Activated naive CD4-positive, alpha-beta T cell treated with anti-CD3 and anti-CD28 coated beads, Interleukin-2, amount 10 ng/mL, durations not matched to agents 7 days and 5 days (primary cell): Measurements from ENCODE around the gene DYSF.

Experiments
- CTCF ChIA-PET: fragments of 350-600 bp; sonication (Branson Sonifier 250); formaldehyde crosslinking; loops from one replicate; lab custom pipeline; 2021; ENCODE audit warnings: antibody characterized with exemption; lab: Charles Lee
- DNase-seq: peaks from one replicate; pipeline ENCODE4 v3.0.0-alpha.2; 2020
- H3K27ac Mint-ChIP-seq: one replicate; pipeline ENCODE4 v1.8.0; 2021; ENCODE audit warnings: mild to moderate bottlenecking, moderate library complexity, mixed read lengths
- H3K27me3 Mint-ChIP-seq: one replicate; pipeline ENCODE4 v1.8.0; 2021; ENCODE audit warnings: mild to moderate bottlenecking, mixed read lengths
- H3K36me3 Mint-ChIP-seq: one replicate; pipeline ENCODE4 v1.8.0; 2021; ENCODE audit warnings: mixed read lengths
- H3K4me1 Mint-ChIP-seq: one replicate; pipeline ENCODE4 v1.8.0; 2021; ENCODE audit warnings: mixed read lengths
- H3K4me3 Mint-ChIP-seq: one replicate; pipeline ENCODE4 v1.8.0; 2021; ENCODE audit warnings: mild to moderate bottlenecking, moderate library complexity, mixed read lengths
- H3K9me3 Mint-ChIP-seq: one replicate; pipeline ENCODE4 v1.8.0; 2021; ENCODE audit warnings: mixed read lengths

The DYSF gene

DNA sequence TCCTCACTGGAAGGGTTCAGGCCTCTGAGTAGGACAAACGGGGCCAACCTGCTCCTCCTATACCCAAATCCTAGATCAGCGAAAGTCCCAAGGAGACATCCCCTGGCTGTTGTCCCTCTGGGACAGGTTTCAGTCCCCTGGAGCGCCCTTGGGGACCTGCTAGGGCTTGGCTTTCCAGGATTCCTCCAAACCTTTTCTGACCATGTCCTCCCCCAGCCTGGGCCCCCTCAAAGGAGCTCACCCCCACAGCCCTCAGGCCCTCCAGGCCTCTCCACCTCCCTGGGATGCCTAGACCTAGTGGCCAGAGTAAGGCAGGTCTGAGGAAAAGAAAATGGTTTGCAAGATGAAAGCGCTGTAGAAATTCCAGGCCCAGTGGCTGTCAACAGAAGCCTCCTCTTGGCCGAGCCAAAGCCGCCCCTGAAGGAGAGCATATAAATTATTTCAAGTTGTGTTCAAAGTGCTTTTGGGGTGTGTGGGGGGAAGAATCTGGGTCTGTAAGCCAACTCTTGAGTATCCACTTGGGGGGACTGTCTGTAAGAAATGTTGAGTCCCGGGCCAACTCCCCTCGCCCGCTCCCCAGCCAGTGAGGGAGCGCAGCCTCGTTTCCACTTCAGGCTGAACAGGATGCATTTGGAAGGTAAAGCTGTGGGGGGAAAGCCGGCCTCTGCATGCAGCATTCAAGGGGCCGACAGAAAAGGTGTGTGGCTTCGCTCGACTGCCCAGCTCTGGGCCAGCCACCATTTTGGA, 158.6 kb downstream of the DYSF start:
- no peaks in the 10 kb centered on the region for H3K36me3 Mint-ChIP-seq
- H3K27me3 Mint-ChIP-seq, result peaks cover 16% of the 10 kb centered on the region
- no peak overlapping the region for H3K27ac Mint-ChIP-seq
- CTCF ChIA-PET, result no interaction called here
- no peak overlapping the region for H3K4me3 Mint-ChIP-seq
- H3K4me1 Mint-ChIP-seq, result no peaks in the 10 kb centered on the region
- DNase-seq, result peak; percentile 16
- H3K9me3 Mint-ChIP-seq, result no peaks in the 10 kb centered on the region

DNA sequence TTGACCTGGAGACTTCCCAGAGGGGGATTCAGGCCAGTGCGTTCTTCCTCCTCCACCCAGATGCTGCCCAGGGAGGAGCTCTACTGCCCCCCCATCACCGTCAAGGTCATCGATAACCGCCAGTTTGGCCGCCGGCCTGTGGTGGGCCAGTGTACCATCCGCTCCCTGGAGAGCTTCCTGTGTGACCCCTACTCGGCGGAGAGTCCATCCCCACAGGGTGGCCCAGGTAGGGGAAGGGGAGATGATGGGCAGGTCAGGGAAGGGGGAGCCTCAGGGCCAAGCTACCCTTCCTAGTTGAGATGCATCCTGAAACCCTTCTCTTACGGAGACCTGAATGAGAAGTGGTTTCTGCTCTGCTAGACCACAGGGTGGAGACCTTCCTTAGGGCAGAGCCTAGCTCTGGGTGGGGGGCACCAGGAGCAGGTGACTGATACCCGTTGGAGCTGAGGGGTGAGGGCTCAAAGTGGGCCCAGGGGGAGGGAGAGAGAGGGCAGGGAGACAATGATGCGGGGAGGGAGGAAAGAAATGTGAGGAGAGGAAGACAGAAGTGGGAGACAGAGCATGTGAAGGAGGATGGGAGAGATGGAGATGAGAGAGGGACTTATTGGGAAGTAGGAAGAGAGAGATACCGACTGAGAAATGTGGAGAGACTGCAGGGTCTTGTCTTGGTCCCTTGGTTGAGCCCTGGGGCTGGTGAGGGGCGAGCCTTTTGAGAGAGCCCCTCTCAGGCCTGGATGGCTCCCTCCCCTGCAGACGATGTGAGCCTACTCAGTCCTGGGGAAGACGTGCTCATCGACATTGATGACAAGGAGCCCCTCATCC, 159.4 kb downstream of the DYSF start:
- no peak overlapping the region for H3K27ac Mint-ChIP-seq
- no peaks in the 10 kb centered on the region for H3K4me1 Mint-ChIP-seq
- H3K27me3 Mint-ChIP-seq, result peaks cover 13% of the 10 kb centered on the region
- H3K4me3 Mint-ChIP-seq, result no peak overlapping the region
- CTCF ChIA-PET, result no interaction called here
- peak; percentile 13 for DNase-seq
- H3K9me3 Mint-ChIP-seq, result no peaks in the 10 kb centered on the region
- no peaks in the 10 kb centered on the region for H3K36me3 Mint-ChIP-seq

DNA sequence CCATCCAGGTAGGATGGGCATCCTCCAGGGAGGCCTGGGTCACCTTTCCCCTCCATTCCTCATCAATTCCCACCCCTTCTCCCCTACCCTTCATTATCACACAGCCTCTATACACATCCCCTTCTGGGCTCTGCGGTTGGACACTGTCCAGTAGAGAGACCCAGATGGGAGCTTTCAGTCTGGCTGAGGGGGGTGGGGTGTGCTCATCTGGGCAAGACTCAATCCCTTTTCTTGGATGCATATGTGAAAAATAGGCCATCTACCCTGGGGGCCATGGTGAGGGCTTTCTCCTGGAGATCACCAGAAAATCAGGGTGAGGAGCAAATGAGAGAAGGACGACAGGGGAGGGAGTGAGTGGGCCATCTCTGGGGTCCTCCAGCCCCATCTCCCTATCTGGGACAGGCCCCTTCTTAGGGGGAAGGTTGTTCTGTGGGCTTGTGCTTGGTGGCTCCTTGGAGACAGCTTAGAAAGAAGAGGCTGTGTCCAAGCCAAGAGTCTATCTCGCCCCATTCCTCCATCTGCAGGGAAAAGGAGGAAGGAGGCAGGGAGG, 160.1 kb downstream of the DYSF start:
- peaks cover 9% of the 10 kb centered on the region for H3K27me3 Mint-ChIP-seq
- peak; percentile 11 for DNase-seq
- no peak overlapping the region for H3K4me3 Mint-ChIP-seq
- no peaks in the 10 kb centered on the region for H3K9me3 Mint-ChIP-seq
- H3K36me3 Mint-ChIP-seq, result no peaks in the 10 kb centered on the region
- CTCF ChIA-PET, result no interaction called here
- no peak overlapping the region for H3K27ac Mint-ChIP-seq
- no peaks in the 10 kb centered on the region for H3K4me1 Mint-ChIP-seq

DNA sequence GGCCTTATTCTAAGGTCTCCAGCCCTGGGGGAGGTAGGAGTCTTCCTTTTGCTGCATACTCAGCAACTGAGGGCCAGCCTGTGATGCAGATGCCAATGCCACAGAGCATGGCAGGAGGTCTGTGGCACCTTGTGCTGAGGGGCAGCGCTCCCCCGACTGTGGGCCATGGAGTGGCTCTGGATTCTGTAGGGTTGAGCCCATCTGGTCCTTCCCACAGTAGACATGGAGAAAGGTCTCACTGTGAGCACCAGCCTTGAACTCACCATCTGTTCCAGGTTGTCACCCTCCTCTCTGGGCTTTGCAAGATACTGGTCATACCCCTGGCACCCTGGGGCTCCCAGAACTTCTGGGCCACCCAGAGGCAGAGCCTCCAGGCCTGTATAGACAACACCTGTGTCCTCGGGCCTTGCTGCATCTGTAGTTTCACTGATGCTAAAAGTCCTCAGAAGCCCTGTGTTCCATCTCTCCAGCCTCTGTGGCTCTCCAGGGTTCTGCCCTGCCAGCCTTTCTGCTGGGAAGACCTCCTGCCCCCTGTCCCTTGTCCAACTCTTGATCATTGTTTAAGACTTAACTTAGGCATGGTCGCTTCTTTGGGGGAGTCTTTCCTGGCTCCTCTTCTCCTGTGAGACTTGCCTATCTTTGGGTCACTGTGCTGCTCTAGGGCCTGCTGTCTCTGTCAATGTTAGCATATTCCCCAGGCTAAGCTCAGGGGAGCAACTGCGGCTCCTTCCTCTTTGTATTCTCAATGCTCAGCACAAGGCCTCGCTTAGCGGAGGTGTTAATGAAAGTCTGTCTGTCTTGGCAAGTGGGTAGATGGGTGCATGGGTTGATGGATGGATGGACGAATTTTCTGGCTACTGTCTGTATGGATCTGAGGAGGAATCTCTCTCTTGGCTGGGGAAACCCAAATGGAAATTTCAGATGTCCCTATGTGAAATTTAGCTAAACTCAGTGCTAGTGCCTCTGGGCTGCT, 160.9 kb downstream of the DYSF start:
- H3K4me3 Mint-ChIP-seq, result no peak overlapping the region

DNA sequence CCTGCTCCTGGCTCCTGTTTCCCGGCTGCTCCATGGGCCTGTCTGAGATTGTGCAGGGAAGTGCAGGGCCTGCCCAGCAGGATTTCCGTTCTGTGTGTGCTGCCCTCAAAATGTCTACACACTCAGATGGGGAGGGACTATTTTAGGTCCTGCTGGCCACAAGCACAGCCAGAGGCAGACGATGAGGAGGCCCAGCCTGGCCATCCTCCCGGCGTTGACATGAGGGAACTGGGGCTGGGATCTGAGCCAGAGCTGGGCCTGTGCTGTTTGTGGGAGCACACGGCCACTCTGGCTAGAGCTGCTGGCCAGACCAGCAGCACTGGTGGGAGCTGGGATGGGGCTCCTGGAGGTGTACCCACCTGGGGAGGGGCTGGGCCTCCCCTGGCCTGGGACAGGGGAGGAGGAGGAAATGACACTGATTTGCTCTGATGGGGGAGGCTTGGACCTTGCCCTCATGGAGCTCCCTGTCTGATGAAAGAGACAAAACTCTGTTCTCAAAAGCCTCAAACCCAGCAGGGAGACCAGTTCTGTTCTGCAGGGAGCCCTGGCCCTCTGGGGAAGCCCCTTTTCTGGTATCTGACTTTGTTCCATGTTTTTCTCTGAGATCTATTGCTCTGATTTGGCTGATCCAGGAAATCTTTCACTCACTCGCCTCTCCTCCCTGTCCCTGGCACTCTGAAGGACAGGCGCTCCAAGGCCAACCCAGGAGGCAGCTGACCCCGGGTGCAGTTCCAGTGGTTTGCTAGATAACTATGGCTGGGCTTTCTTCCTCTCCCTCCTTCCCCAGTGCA, 161.8 kb downstream of the DYSF start:
- no peak for DNase-seq
- H3K36me3 Mint-ChIP-seq, result no peaks in the 10 kb centered on the region
- no peaks in the 10 kb centered on the region for H3K4me1 Mint-ChIP-seq
- no peak overlapping the region for H3K4me3 Mint-ChIP-seq
- H3K27ac Mint-ChIP-seq, result no peak overlapping the region
- peaks cover 9% of the 10 kb centered on the region for H3K27me3 Mint-ChIP-seq
- CTCF ChIA-PET, result no interaction called here
- no peaks in the 10 kb centered on the region for H3K9me3 Mint-ChIP-seq

More for the DNA sequence above, 160.9 kb downstream of the DYSF start:
- DNase-seq, result no peak
- Mint-ChIP-seq H3K9me3 (no peaks in the 10 kb centered on the region), H3K27ac (no peak overlapping the region), H3K4me1 (no peaks in the 10 kb centered on the region), H3K36me3 (no peaks in the 10 kb centered on the region), H3K27me3 (peaks cover 9% of the 10 kb centered on the region)
- CTCF ChIA-PET, result no interaction called here

DNA sequence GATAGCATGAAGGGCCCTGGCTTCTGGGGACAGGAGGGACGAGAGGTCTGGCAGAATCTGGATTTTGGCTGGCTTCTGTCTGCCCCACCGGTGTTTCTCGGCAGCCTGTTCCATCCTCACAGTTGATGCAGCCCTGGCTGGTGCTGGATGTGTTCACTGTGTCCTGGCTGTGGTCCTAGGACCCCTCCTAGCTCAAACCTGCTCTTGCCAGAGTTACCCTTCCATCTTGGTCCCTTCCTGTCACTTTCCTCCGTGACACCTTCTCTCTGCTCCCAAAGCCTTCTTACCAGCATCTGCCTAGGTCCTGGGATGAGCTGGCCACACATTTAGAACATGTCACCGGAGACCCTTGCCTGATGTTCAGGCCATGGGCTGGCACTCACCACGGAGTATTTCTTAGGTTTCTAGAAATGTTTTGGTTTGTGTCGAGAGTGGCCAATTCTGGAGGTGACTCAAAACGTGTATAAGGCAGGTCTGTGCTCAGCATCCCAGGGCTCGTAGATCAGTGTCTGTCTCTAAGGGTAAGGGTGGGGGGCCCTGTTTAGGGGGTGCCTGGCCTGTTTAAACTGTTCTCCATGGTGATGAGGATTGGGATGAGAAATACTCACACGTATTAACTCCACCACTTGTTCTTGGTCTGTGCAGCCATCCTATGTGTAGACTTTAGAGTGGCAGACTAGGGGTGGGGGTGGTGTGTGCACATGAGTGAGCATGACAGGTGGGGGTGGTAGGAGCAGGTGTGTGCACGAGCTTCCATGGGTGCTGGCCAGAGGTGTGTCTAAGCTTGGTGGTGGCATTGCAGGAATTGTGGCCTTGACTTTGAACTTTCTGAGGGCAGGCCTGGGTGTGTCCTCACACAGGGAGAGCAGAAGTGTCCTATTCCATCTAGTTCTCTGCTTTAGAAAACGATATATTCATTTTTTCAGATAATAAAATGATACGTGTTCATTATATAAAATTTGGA, 162.7 kb downstream of the DYSF start:
- no peak for DNase-seq
- Mint-ChIP-seq H3K4me1 (no peaks in the 10 kb centered on the region), H3K36me3 (no peaks in the 10 kb centered on the region), H3K27me3 (peaks cover 12% of the 10 kb centered on the region), H3K9me3 (no peaks in the 10 kb centered on the region), H3K27ac (no peak overlapping the region), H3K4me3 (no peak overlapping the region)
- CTCF ChIA-PET, result no interaction called here

DNA sequence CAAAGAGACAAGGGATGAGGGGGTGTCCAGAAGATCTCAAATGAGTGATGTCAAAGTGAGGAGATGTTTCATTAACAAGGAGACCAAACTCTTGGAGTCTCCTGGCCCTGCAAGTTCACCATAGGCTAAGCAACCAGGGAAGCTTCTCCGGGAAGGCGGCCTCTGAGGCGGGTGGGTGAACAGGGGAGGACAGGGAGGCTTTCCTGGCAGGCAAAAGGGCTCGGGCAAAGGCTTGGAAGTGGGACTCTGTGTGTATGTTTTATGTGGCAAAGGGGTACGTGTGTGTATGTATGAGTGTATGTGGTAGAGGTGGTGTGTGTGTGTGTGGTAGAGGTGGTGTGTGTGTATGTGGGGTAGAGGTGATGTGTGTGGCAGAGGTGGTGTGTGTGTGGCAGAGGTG, 163.9 kb downstream of the DYSF start:
- no peaks in the 10 kb centered on the region for H3K4me1 Mint-ChIP-seq
- no peak overlapping the region for H3K4me3 Mint-ChIP-seq
- no peak for DNase-seq
- peaks cover 13% of the 10 kb centered on the region for H3K27me3 Mint-ChIP-seq
- CTCF ChIA-PET, result no interaction called here
- no peak overlapping the region for H3K27ac Mint-ChIP-seq
- H3K9me3 Mint-ChIP-seq, result no peaks in the 10 kb centered on the region
- H3K36me3 Mint-ChIP-seq, result no peaks in the 10 kb centered on the region

DNA sequence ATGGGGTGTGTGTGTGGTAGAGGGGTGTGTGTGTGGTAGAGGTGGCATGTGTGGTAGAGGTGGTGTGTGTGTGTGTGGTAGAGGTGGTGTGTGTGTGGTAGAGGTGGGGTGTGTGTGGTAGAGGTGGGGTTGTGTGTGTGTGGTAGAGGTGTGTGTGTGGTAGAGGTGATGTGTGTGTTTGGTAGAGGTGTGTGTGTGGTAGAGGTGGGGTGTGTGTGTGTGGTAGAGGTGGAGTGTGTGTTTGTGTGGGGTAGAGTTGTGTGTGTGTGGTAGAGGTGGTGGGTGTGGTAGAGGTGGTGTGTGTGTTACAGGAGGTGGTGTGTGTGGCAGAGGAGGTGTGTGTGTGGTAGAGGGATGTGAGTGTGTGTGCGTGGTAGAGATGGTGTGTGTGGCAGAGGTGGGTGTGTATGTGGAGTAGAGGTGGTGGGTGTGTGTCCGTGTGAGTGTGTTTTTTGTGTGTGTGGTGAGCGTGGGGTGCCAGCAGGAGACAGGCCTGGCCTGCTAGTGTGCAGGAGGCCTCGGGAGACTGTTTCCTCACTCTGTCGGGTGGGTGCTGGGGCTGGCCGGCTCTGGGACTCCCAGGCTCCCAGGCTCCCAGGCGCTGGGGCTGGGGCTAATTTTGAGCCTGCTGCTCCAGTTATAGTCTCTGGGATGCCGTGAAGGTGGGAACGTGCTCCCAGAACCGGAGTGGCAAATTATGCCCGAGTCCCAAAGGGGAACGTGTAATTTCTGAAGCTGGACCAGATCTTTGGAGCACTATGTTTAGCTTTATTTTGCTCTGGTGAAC, 165.2 kb downstream of the DYSF start:
- Mint-ChIP-seq H3K4me1 (no peaks in the 10 kb centered on the region), H3K4me3 (no peak overlapping the region), H3K36me3 (no peaks in the 10 kb centered on the region), H3K27ac (no peak overlapping the region), H3K27me3 (peaks cover 9% of the 10 kb centered on the region), H3K9me3 (no peaks in the 10 kb centered on the region)
- CTCF ChIA-PET, result no interaction called here
- no peak for DNase-seq

DNA sequence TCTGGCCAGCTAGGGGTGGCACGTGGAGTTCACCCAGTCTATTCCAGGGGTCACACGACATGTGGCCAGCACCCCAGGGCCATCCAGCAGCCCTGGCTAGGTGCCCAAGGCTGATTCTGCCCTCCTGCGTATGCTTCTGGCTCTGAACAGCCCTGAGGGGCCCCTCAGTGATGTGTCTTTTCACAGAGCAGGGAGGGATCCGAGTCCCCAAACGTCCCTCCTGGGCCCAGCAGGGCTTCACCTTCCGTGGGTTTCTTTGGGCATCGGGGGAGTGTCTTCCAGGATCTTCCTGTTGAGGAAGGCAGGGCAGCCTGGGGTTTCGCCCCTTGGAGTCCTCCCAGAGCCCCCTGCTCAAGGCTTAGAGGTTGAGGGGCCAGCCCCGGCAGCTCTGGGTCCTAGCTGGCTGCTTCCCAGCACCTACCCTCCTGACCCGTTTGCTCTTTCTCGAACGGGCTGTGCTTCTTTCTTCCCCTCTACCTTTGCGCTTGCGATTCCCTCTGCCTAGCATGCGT, 165.9 kb downstream of the DYSF start:
- DNase-seq, result no peak
- H3K27ac Mint-ChIP-seq, result no peak overlapping the region
- H3K9me3 Mint-ChIP-seq, result no peaks in the 10 kb centered on the region
- H3K36me3 Mint-ChIP-seq, result no peaks in the 10 kb centered on the region
- CTCF ChIA-PET, result no interaction called here
- H3K27me3 Mint-ChIP-seq, result peaks cover 9% of the 10 kb centered on the region
- no peaks in the 10 kb centered on the region for H3K4me1 Mint-ChIP-seq
- no peak overlapping the region for H3K4me3 Mint-ChIP-seq

DNA sequence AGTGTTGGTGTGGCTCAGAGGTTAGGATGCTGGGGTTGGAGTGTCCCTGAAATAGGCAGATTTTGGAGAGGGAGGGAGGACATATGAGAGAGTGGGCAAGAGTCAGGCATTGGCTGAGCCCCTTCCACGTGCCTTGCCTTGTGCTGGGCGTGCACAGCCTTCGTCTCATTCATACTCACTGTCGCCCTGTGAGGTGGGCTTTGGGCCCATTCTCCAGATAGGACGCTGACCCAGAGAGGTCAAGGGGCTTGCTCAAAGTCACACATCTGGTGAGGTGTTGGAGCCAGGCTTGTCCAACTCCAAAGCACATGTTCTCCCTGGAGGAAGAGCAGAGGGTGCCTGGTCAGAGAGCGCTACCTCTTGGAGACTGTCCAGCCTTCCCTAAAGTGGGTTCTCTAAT, 166.8 kb downstream of the DYSF start:
- no peak overlapping the region for H3K4me3 Mint-ChIP-seq
- H3K27ac Mint-ChIP-seq, result no peak overlapping the region
- DNase-seq, result no peak
- CTCF ChIA-PET, result no interaction called here
- H3K4me1 Mint-ChIP-seq, result no peaks in the 10 kb centered on the region
- H3K36me3 Mint-ChIP-seq, result no peaks in the 10 kb centered on the region
- H3K9me3 Mint-ChIP-seq, result no peaks in the 10 kb centered on the region
- peaks cover 9% of the 10 kb centered on the region for H3K27me3 Mint-ChIP-seq

DNA sequence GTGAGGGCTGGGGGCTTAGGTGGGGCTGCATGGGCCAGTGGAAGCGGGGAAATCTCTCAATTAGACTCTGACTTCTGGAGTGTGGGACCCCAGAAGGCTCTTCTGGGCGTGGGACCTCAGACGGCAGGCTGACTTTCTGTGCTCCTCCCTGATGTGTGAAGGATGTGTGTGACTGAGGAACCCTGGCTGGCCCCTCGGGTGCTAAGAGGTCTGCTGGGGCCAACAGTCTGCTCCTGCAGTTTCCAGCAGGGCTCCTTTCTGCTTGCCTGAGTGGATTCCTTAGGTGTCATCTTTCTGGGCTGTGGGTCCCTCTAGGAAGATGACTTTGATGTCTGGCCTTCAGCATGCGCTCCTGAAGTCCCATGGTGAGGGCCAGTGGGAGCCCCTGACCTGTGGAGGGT, 167.5 kb downstream of the DYSF start:
- H3K9me3 Mint-ChIP-seq, result no peaks in the 10 kb centered on the region
- DNase-seq, result no peak
- CTCF ChIA-PET, result no interaction called here
- no peak overlapping the region for H3K27ac Mint-ChIP-seq
- no peak overlapping the region for H3K4me3 Mint-ChIP-seq
- H3K4me1 Mint-ChIP-seq, result no peaks in the 10 kb centered on the region
- no peaks in the 10 kb centered on the region for H3K36me3 Mint-ChIP-seq
- H3K27me3 Mint-ChIP-seq, result peaks cover 5% of the 10 kb centered on the region

DNA sequence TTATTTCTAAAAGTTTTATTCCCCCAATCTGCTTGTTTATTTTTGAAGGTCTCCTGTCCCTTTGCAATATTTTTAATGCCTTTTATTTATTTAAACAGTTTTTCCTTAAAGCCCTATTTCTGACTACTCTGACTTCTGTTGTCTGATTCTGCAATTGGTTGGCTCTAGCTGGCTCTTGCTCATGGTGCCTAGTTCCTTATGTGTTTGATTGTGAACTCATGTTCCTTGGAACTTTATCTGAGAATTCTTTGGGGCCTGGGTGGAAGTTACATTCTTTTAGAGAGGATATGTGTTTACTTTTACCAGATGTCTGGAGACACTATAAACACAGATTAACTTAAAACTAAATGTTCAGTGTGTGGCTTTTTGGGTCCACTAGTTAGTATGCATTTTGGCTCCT, 175.9 kb downstream of the DYSF start:
- Mint-ChIP-seq H3K36me3 (no peaks in the 10 kb centered on the region), H3K27ac (no peak overlapping the region), H3K4me1 (no peaks in the 10 kb centered on the region), H3K27me3 (peaks cover 26% of the 10 kb centered on the region), H3K9me3 (no peaks in the 10 kb centered on the region), H3K4me3 (no peak overlapping the region)
- CTCF ChIA-PET, result interaction anchor here (1.1 kb wide), 1 partner anchor 19 kb away, joined by 3 read pairs; no protein-coding TSS in a partner anchor
- DNase-seq, result no peak
